Kidney (tissue), 14 donors: Measurements from ENCODE around the gene MTERF1. TPM values are rescaled to one million over a fixed set of nuclear protein-coding genes. Genes with fewer than 3 reads are reported as not detected.

Experiments
- DNase-seq, 5 donors: peaks; one replicate each; pipeline ENCODE4 v3.0.0-alpha.2; 2013 to 2020
- FAIRE-seq: peaks from 2 replicates; lab custom pipeline; 2012; peaks lifted over from hg19 to GRCh38; lab: Jason Lieb, UNC
- H3K27ac ChIP-seq, 2 donors: one replicate each; pipeline ENCODE4 v1.7.0; 2013; ENCODE audit warnings: low read depth in 2 of 2, low read length in 2 of 2, inconsistent platforms in 1 of 2
- H3K27me3 ChIP-seq: one replicate; pipeline ENCODE4 v1.7.1; 2013; ENCODE audit warnings: low read length, inconsistent platforms; ENCODE audit not compliant: control insufficient read depth, insufficient read depth
- H3K36me3 ChIP-seq, 3 donors: one replicate each; pipeline versions ENCODE4 v1.7.0 to v1.7.1; 2013; ENCODE audit warnings: low read length in 3 of 3, control low read depth in 1 of 3, inconsistent platforms in 1 of 3; ENCODE audit not compliant: insufficient read depth in 3 of 3, control insufficient read depth in 2 of 3
- H3K4me1 ChIP-seq, 3 donors: one replicate each; pipeline versions ENCODE4 v1.7.0 to v1.7.1; 2013; ENCODE audit warnings: low read length in 3 of 3, inconsistent platforms in 1 of 3, low read depth in 1 of 3; ENCODE audit not compliant: control insufficient read depth in 2 of 3, insufficient read depth in 2 of 3
- H3K4me3 ChIP-seq, 3 donors: one replicate each; pipeline versions ENCODE4 v1.7.0 to v1.8.1; 2013; ENCODE audit warnings: low read length in 3 of 3, control low read depth in 1 of 3, inconsistent platforms in 1 of 3
- H3K9ac ChIP-seq, 3 donors: one replicate each; pipeline versions ENCODE4 v1.7.0 to v1.7.1; 2013; ENCODE audit warnings: low read length in 3 of 3, control low read depth in 1 of 3, inconsistent platforms in 1 of 3
- H3K9me3 ChIP-seq, 3 donors: one replicate each; pipeline versions ENCODE4 v1.7.0 to v1.7.1; 2013; ENCODE audit warnings: low read length in 3 of 3, control low read depth in 1 of 3, inconsistent platforms in 1 of 3; ENCODE audit not compliant: control insufficient read depth in 2 of 3, insufficient read depth in 1 of 3
- CTCF ChIP-seq: IDR thresholded peaks from 3 replicates; pipeline ENCODE4 v1.5.1; 2012; ENCODE audit warnings: mild to moderate bottlenecking, moderate library complexity, borderline replicate concordance; ENCODE audit not compliant: insufficient read depth; ENCODE audit errors: extremely low read depth
- intact Hi-C: fragments of 100-400 bp; cut with DNase I; formaldehyde crosslinking; loops from one replicate; pipeline ENCODE4 v1.11.1; 2022
- polyA plus RNA-seq: library from polyadenylated mRNA; stranded (reverse); fragments of 350-450 nt; fragmentation: Illumina TruSeq; extraction: RNeasy Lipid Tissue Mini Kit (QIAGEN cat#74804); gene quantifications from one replicate; pipeline ENCODE4 v1.2.3, GENCODE V29; 2014; ENCODE audit warnings: low read depth, low replicate concordance; ENCODE audit not compliant: insufficient read depth
- total RNA-seq: library from RNA; stranded (reverse); fragmentation: NEBNext Ultra II Directional; extraction: Animal tissue kit (Norgen Biotek cat#: 25700); gene quantifications from one replicate; pipeline ENCODE4 v1.2.1, GENCODE V29; 2021
- donor health status: control.
- donor health status: control.
- donor health status: control.
- donor health status: control.
- donor health status: control.
- donor health status: DM: yes; HTN: yes; CAD: no.
- donor health status: Normal renal cell carcinoma (clear cell type).

Gene MTERF1
- total and polyA plus RNA-seq, 2 donors from 2014 or later, result 10.1 to 14.6 TPM

GRCh38 chr7:91852263-91852741 lies 28.2 kb downstream of the MTERF1 start:
- H3K4me1 ChIP-seq, result no peaks in the 10 kb centered on the region
- H3K9me3 ChIP-seq, result no peaks in the 10 kb centered on the region
- H3K27me3 ChIP-seq, result no peaks in the 10 kb centered on the region
- DNase-seq (no peak), FAIRE-seq (no peak)
- H3K27ac ChIP-seq, result no peak overlapping the region
- H3K36me3 ChIP-seq, result no peaks in the 10 kb centered on the region
- intact Hi-C loops, result no loop called here
- H3K4me3 ChIP-seq, result no peak overlapping the region
- TF ChIP-seq CTCF, result no peak
- H3K9ac ChIP-seq, result no peak overlapping the region

- FAIRE-seq (no peak), DNase-seq (no peak)
- TF ChIP-seq CTCF, result no peak
- no peak overlapping the region for H3K9ac ChIP-seq
- H3K27ac ChIP-seq, result no peak overlapping the region
- no peaks in the 10 kb centered on the region for H3K36me3 ChIP-seq
- no peak overlapping the region for H3K4me3 ChIP-seq
- no peaks in the 10 kb centered on the region for H3K27me3 ChIP-seq
- H3K9me3 ChIP-seq, result no peaks in the 10 kb centered on the region
- no peaks in the 10 kb centered on the region for H3K4me1 ChIP-seq
- intact Hi-C loops, result no loop called here
Observed at GRCh38 chr7:91850455-91850854, 30.0 kb downstream of the MTERF1 start.

- no peak overlapping the region for H3K4me3 ChIP-seq
- peaks cover 0 to 3% (median 0%) of the 10 kb centered on the region in 3 donors for H3K9me3 ChIP-seq
- H3K36me3 ChIP-seq, result no peaks in the 10 kb centered on the region
- H3K27ac ChIP-seq, result no peak overlapping the region
- TF ChIP-seq CTCF, result no peak
- FAIRE-seq (no peak), DNase-seq (no peak)
- no peaks in the 10 kb centered on the region for H3K27me3 ChIP-seq
- no peaks in the 10 kb centered on the region for H3K4me1 ChIP-seq
- H3K9ac ChIP-seq, result no peak overlapping the region
- intact Hi-C loops, result no loop called here
Observed at GRCh38 chr7:91847876-91848588, 32.5 kb downstream of the MTERF1 start.
